ENCODE results near the gene SDF4. TPM values are rescaled to one million over a fixed set of nuclear protein-coding genes. Genes with fewer than 3 reads are reported as not detected.

The SDF4 gene
- total and polyA plus RNA-seq, 2 of the 4 experiments (the other 2 are of a cell fraction): 57.0 to 250 TPM

GRCh38 chr1:1216770-1217620, 14.8 kb downstream of the SDF4 start (continued):
- TF ChIP-seq ELK1 (IDR thresholded peaks at IDR 0.05; ENCODE audit: borderline replicate concordance, low read depth, low read length): no peak

- ATAC-seq (ENCODE audit: low read depth): no peak; the same call in 1 of the 2 replicates
- peak overlapping the region; percentile 37 for H2AK9ac ChIP-seq (replicated peaks; ENCODE audit: low read depth, low read length, poor library complexity)
- H2BK5ac ChIP-seq (ENCODE audit: low read depth, low read length, poor library complexity, severe bottlenecking): no peak overlapping the region
- H3K23ac ChIP-seq (ENCODE audit: low read depth, low read length): no peak overlapping the region
- no peak overlapping the region for H3K14ac ChIP-seq (replicated peaks; ENCODE audit: low read depth, low read length)
- no peak overlapping the region for H3K9ac ChIP-seq (ENCODE audit: low read depth, low read length)
- no peak overlapping the region for H2AFZ ChIP-seq (replicated peaks; ENCODE audit: low read length, poor library complexity)
- H3K4me2 ChIP-seq (ENCODE audit: low read depth, low read length): no peak overlapping the region
- CTCF ChIA-PET: no interaction called here
- H2AK5ac ChIP-seq (ENCODE audit: low read depth, low read length): no peak overlapping the region
- no peak overlapping the region for H3K4me3 ChIP-seq (ENCODE audit: insufficient read depth, low read depth, low read length)
- POLR2A ChIA-PET (ENCODE audit: unreplicated experiment): no interaction called here
- H4K8ac ChIP-seq (ENCODE audit: low read depth in 2 of 2, low read length in 2 of 2): no peak overlapping the region
- no peak overlapping the region for H3K27ac ChIP-seq (ENCODE audit: insufficient read depth, low read length)
- H3K18ac ChIP-seq (ENCODE audit: low read depth, low read length): no peak overlapping the region
- H2BK20ac ChIP-seq (ENCODE audit: low read depth, low read length): no peak overlapping the region
- no peaks in the 10 kb centered on the region for H3K27me3 ChIP-seq (ENCODE audit: control insufficient read depth, insufficient read depth, low read length)
- no peak overlapping the region for H2BK15ac ChIP-seq (ENCODE audit: low read depth, low read length)
- in situ Hi-C loops (cut with MboI; ENCODE audit: low sequenced_read_pairs): no loop called here
- no peaks in the 10 kb centered on the region; the same call in 1 of the 2 replicates for H3K9me1 ChIP-seq (ENCODE audit: insufficient read depth, low read length)
- no peaks in the 10 kb centered on the region for H3K9me3 ChIP-seq (ENCODE audit: control insufficient read depth, insufficient read depth, low read length)
- no TSS peak for BruUV-seq (replicated peaks)
- peaks cover 13% of the 10 kb centered on the region for H4K20me1 ChIP-seq (ENCODE audit: insufficient read depth, low read length)
- H4K91ac ChIP-seq (ENCODE audit: insufficient read depth, low read depth, low read length): no peak overlapping the region
- DNase-seq: no peak
- intact Hi-C loops (cut with micrococcal nuclease): no loop called here
- H3K4ac ChIP-seq (ENCODE audit: low read depth, low read length): no peak overlapping the region
- H3K56ac ChIP-seq (ENCODE audit: extremely low read depth, insufficient read depth, low read length): no peak overlapping the region
- H4K5ac ChIP-seq (ENCODE audit: low read depth, low read length): no peak overlapping the region
- dilution Hi-C loops (cut with HindIII; ENCODE audit: low sequenced_read_pairs, unreplicated experiment): no loop called here
- peaks cover 43% of the 10 kb centered on the region for H3K36me3 ChIP-seq (ENCODE audit: control insufficient read depth, insufficient read depth, low read length)
- no peaks in the 10 kb centered on the region for H3K4me1 ChIP-seq (ENCODE audit: control insufficient read depth, insufficient read depth, low read length)
- H3K79me1 ChIP-seq (ENCODE audit: low read depth in 1 of 2, low read length in 2 of 2): peaks cover 4 to 9% of the 10 kb centered on the region in 2 experiments; a peak in 2 of 4 replicates
- 98% methylated on average over 8 of the region's 21 CpGs; no CpG with 5 or more reads in 1 of the 2 experiments for WGBS, 2 experiments (ENCODE audit: extremely low coverage in 2 of 2, insufficient read length in 1 of 2)
- H2BK120ac ChIP-seq (ENCODE audit: low read depth, low read length): no peak overlapping the region
- TF ChIP-seq SMC3 (IDR thresholded peaks at IDR 0.05; ENCODE audit: low read depth, low read length) (no peak), BHLHE40 (IDR thresholded peaks at IDR 0.05; ENCODE audit: low read depth, low read length) (no peak), CTCF (conservative IDR thresholded peaks at IDR 0.05; ENCODE audit: low read depth, low read length) (no peak), RCOR1 (IDR thresholded peaks at IDR 0.05; ENCODE audit: insufficient replicate concordance, low read length) (no peak), POLR2A (IDR thresholded peaks at IDR 0.05; ENCODE audit: low read depth, low read length) (no peak), NFE2L2 (IDR thresholded peaks at IDR 0.05; ENCODE audit: low read depth, low read length) (no peak), MAFK (IDR thresholded peaks at IDR 0.05; ENCODE audit: low read depth, low read length) (no peak), RFX5 (IDR thresholded peaks at IDR 0.05; ENCODE audit: low read depth, low read length) (no peak), CEBPB (IDR thresholded peaks at IDR 0.05; ENCODE audit: low read depth, low read length) (no peak), USF2 (IDR thresholded peaks at IDR 0.05; ENCODE audit: low read depth, low read length) (no peak)
Observed at GRCh38 chr1:1215881-1216605, 15.8 kb downstream of the SDF4 start.

Measured in IMR-90 (cell line).